ENCODE data around the gene DNAH14.

Gene DNAH14

GRCh38 chr1:225044258-225044657 is 114.8 kb downstream of the DNAH14 start:
- Histone ChIP-seq H3K27me3 (ENCODE audit: control insufficient read depth, insufficient read depth, low read length, poor library complexity, severe bottlenecking) (no peaks in the 10 kb centered on the region), H3K36me3 (ENCODE audit: control insufficient read depth, insufficient read depth, low read length) (no peaks in the 10 kb centered on the region), H3K9me3 (ENCODE audit: control insufficient read depth, low read length) (no peaks in the 10 kb centered on the region), H3K4me1 (ENCODE audit: control insufficient read depth, insufficient read depth, low read length) (no peaks in the 10 kb centered on the region), H3K4me3 (ENCODE audit: insufficient read depth, low read depth, low read length) (no peak overlapping the region), H3K27ac (ENCODE audit: insufficient read depth, low read depth, low read length, poor library complexity, severe bottlenecking) (no peak overlapping the region)

DNA sequence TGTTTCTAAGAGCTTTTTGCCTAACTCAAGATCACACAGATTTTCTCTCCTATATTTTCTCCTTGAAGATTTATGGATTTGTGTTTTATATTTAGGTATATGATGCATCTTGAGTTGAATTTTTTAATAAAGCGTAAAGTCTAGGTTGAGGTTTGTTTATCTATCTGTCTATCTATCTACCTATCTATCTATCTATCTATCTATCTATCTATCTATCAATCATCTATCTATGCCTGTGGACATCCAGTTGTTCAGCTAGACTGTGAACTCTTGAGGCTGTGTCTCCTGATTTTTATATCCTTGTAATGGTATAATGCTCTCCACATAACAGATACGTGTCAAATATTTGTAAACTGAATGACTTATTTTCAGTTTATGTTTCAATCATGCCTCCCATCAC is 120.1 kb downstream of the DNAH14 start:
- H3K27ac ChIP-seq (ENCODE audit: insufficient read depth, low read depth, low read length, poor library complexity, severe bottlenecking): no peak overlapping the region
- no peaks in the 10 kb centered on the region for H3K27me3 ChIP-seq (ENCODE audit: control insufficient read depth, insufficient read depth, low read length, poor library complexity, severe bottlenecking)
- H3K4me1 ChIP-seq (ENCODE audit: control insufficient read depth, insufficient read depth, low read length): no peaks in the 10 kb centered on the region
- WGBS, 2 experiments: 86% methylated on average over 1 of the region's 2 CpGs; no CpG with 5 or more reads in 1 of the 2 experiments
- H3K36me3 ChIP-seq (ENCODE audit: control insufficient read depth, insufficient read depth, low read length): no peaks in the 10 kb centered on the region
- no peaks in the 10 kb centered on the region for H3K9me3 ChIP-seq (ENCODE audit: control insufficient read depth, low read length)
- no peak overlapping the region for H3K4me3 ChIP-seq (ENCODE audit: insufficient read depth, low read depth, low read length)

GRCh38 chr1:225063722-225064121 is 134.2 kb downstream of the DNAH14 start:
- Histone ChIP-seq H3K4me3 (ENCODE audit: insufficient read depth, low read depth, low read length) (no peak overlapping the region), H3K9me3 (ENCODE audit: control insufficient read depth, low read length) (no peaks in the 10 kb centered on the region), H3K36me3 (ENCODE audit: control insufficient read depth, insufficient read depth, low read length) (no peaks in the 10 kb centered on the region), H3K4me1 (ENCODE audit: control insufficient read depth, insufficient read depth, low read length) (no peaks in the 10 kb centered on the region), H3K27ac (ENCODE audit: insufficient read depth, low read depth, low read length, poor library complexity, severe bottlenecking) (no peak overlapping the region), H3K27me3 (ENCODE audit: control insufficient read depth, insufficient read depth, low read length, poor library complexity, severe bottlenecking) (no peaks in the 10 kb centered on the region)
- 95 to 100% methylated on average over 1 to 2 of the region's 2 CpGs for WGBS, 2 experiments

DNA sequence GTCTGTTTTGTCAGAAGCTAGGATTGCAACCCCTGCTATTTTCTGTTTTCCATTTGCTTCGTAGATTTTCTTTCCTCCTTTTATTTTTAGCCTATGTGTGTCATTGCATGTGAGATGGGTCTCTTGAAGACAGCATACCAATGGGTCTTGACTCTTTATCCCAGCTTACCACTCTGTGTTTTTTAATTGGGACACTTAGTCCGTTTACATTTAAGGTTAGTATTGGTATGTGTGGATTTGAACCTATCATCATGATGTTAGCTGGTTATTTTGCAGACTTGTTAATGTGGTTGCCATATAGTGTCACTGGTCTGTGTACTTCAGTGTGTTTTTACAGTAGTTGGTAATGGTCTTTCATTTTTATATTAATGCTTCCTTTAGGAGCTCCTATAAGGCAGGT is 141.5 kb downstream of the DNAH14 start:
- no peaks in the 10 kb centered on the region for H3K27me3 ChIP-seq (ENCODE audit: control insufficient read depth, insufficient read depth, low read length, poor library complexity, severe bottlenecking)
- H3K4me1 ChIP-seq (ENCODE audit: control insufficient read depth, insufficient read depth, low read length): no peaks in the 10 kb centered on the region
- WGBS, 2 experiments: 0 to 50% methylated on average over 1 to 2 of the region's 2 CpGs
- H3K4me3 ChIP-seq (ENCODE audit: insufficient read depth, low read depth, low read length): no peak overlapping the region
- H3K27ac ChIP-seq (ENCODE audit: insufficient read depth, low read depth, low read length, poor library complexity, severe bottlenecking): no peak overlapping the region
- H3K36me3 ChIP-seq (ENCODE audit: control insufficient read depth, insufficient read depth, low read length): no peaks in the 10 kb centered on the region
- H3K9me3 ChIP-seq (ENCODE audit: control insufficient read depth, low read length): no peaks in the 10 kb centered on the region

- Histone ChIP-seq H3K27me3 (ENCODE audit: control insufficient read depth, insufficient read depth, low read length, poor library complexity, severe bottlenecking) (no peaks in the 10 kb centered on the region), H3K36me3 (ENCODE audit: control insufficient read depth, insufficient read depth, low read length) (no peaks in the 10 kb centered on the region), H3K4me3 (ENCODE audit: insufficient read depth, low read depth, low read length) (no peak overlapping the region), H3K4me1 (ENCODE audit: control insufficient read depth, insufficient read depth, low read length) (no peaks in the 10 kb centered on the region), H3K27ac (ENCODE audit: insufficient read depth, low read depth, low read length, poor library complexity, severe bottlenecking) (no peak overlapping the region), H3K9me3 (ENCODE audit: control insufficient read depth, low read length) (no peaks in the 10 kb centered on the region)
- 95 to 98% methylated on average over 2 of the region's 3 CpGs for WGBS, 2 experiments
Observed at GRCh38 chr1:225097175-225097574, 167.7 kb downstream of the DNAH14 start.

GRCh38 chr1:225111000-225111399 is 181.5 kb downstream of the DNAH14 start:
- Histone ChIP-seq H3K27me3 (ENCODE audit: control insufficient read depth, insufficient read depth, low read length, poor library complexity, severe bottlenecking) (no peaks in the 10 kb centered on the region), H3K36me3 (ENCODE audit: control insufficient read depth, insufficient read depth, low read length) (no peaks in the 10 kb centered on the region), H3K27ac (ENCODE audit: insufficient read depth, low read depth, low read length, poor library complexity, severe bottlenecking) (no peak overlapping the region), H3K4me3 (ENCODE audit: insufficient read depth, low read depth, low read length) (no peak overlapping the region), H3K9me3 (ENCODE audit: control insufficient read depth, low read length) (no peaks in the 10 kb centered on the region), H3K4me1 (ENCODE audit: control insufficient read depth, insufficient read depth, low read length) (no peaks in the 10 kb centered on the region)

DNA sequence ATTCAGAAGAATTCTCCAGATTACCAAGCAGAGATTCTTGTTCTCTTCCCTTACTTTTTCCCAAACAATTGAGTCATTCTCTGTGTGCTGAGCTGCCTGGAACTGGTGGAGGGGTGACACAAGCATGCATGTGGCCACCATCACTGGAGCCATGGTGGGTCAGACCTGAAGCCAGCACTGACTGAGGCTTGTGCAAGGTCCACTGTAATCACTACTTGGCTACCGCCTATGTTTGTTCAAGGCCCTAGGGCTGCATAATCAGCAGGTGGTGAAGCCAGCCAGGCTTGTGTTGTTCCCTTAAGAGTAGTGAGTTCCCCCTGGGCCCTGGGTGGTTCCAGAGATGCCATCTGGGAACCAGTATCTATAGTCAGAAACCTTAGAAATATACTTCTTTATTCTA is 183.8 kb downstream of the DNAH14 start:
- Histone ChIP-seq H3K27ac (ENCODE audit: insufficient read depth, low read depth, low read length, poor library complexity, severe bottlenecking) (no peak overlapping the region), H3K9me3 (ENCODE audit: control insufficient read depth, low read length) (no peaks in the 10 kb centered on the region), H3K4me3 (ENCODE audit: insufficient read depth, low read depth, low read length) (no peak overlapping the region), H3K36me3 (ENCODE audit: control insufficient read depth, insufficient read depth, low read length) (no peaks in the 10 kb centered on the region), H3K27me3 (ENCODE audit: control insufficient read depth, insufficient read depth, low read length, poor library complexity, severe bottlenecking) (no peaks in the 10 kb centered on the region), H3K4me1 (ENCODE audit: control insufficient read depth, insufficient read depth, low read length) (no peaks in the 10 kb centered on the region)
- 92 to 94% methylated on average over 1 of the region's 1 CpG for WGBS, 2 experiments

- H3K4me3 ChIP-seq (ENCODE audit: insufficient read depth, low read depth, low read length): no peak overlapping the region
- no peaks in the 10 kb centered on the region for H3K36me3 ChIP-seq (ENCODE audit: control insufficient read depth, insufficient read depth, low read length)
- no peaks in the 10 kb centered on the region for H3K9me3 ChIP-seq (ENCODE audit: control insufficient read depth, low read length)
- H3K27ac ChIP-seq (ENCODE audit: insufficient read depth, low read depth, low read length, poor library complexity, severe bottlenecking): no peak overlapping the region
- H3K4me1 ChIP-seq (ENCODE audit: control insufficient read depth, insufficient read depth, low read length): no peaks in the 10 kb centered on the region
- H3K27me3 ChIP-seq (ENCODE audit: control insufficient read depth, insufficient read depth, low read length, poor library complexity, severe bottlenecking): no peaks in the 10 kb centered on the region
- WGBS, 2 experiments: 86 to 100% methylated on average over 1 of the region's 1 CpG
Observed at GRCh38 chr1:225114354-225114990, 185.0 kb downstream of the DNAH14 start.

- Histone ChIP-seq H3K9me3 (ENCODE audit: control insufficient read depth, low read length) (no peaks in the 10 kb centered on the region), H3K36me3 (ENCODE audit: control insufficient read depth, insufficient read depth, low read length) (no peaks in the 10 kb centered on the region), H3K4me1 (ENCODE audit: control insufficient read depth, insufficient read depth, low read length) (no peaks in the 10 kb centered on the region), H3K27ac (ENCODE audit: insufficient read depth, low read depth, low read length, poor library complexity, severe bottlenecking) (no peak overlapping the region), H3K27me3 (ENCODE audit: control insufficient read depth, insufficient read depth, low read length, poor library complexity, severe bottlenecking) (no peaks in the 10 kb centered on the region), H3K4me3 (ENCODE audit: insufficient read depth, low read depth, low read length) (no peak overlapping the region)
- 77 to 80% methylated on average over 3 of the region's 3 CpGs for WGBS, 2 experiments
Observed at GRCh38 chr1:225119307-225119706, 189.8 kb downstream of the DNAH14 start.

DNA sequence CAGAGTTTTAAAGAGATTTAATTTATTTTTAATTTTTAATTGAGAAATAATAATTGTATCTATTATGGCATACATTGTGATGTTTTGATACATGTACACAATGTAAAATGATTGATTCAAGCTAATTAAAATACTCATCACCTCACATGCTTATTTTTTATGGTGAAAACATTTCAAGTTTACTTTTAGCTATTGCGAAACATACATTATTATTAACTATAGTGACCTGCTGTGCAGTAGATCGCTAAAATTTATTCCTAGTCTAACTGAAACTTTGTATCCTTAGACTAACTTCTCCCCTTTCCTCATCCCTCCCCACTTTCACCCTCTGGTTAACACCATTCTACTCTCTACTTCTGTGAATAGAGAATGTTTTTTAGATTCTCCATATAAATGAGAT is 191.6 kb downstream of the DNAH14 start:
- WGBS, 2 experiments: 100% methylated on average over 2 of the region's 2 CpGs
- H3K36me3 ChIP-seq (ENCODE audit: control insufficient read depth, insufficient read depth, low read length): no peaks in the 10 kb centered on the region
- no peaks in the 10 kb centered on the region for H3K9me3 ChIP-seq (ENCODE audit: control insufficient read depth, low read length)
- H3K4me3 ChIP-seq (ENCODE audit: insufficient read depth, low read depth, low read length): no peak overlapping the region
- H3K4me1 ChIP-seq (ENCODE audit: control insufficient read depth, insufficient read depth, low read length): no peaks in the 10 kb centered on the region
- H3K27ac ChIP-seq (ENCODE audit: insufficient read depth, low read depth, low read length, poor library complexity, severe bottlenecking): no peak overlapping the region
- no peaks in the 10 kb centered on the region for H3K27me3 ChIP-seq (ENCODE audit: control insufficient read depth, insufficient read depth, low read length, poor library complexity, severe bottlenecking)

DNA sequence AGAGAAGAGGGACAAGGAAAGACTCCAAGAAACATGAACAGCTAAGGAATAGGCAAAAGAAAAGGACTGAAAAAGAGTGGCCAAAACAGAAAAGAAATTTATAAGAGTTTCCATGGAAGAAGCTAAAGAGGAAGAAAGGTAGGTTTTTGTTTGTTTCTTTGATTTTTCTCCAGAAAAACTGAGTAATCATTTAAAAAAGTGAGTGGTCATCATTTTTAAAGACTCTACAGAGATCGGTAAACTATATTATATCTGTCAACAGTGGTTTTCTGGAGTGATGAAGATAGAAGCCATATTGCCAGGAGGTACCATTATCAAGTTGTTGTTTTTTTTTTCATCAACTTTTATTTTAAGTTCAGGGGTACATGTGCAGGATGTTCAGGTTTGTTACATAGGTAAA is 202.4 kb downstream of the DNAH14 start:
- Histone ChIP-seq H3K27ac (ENCODE audit: insufficient read depth, low read depth, low read length, poor library complexity, severe bottlenecking) (no peak overlapping the region), H3K4me3 (ENCODE audit: insufficient read depth, low read depth, low read length) (no peak overlapping the region), H3K9me3 (ENCODE audit: control insufficient read depth, low read length) (no peaks in the 10 kb centered on the region), H3K4me1 (ENCODE audit: control insufficient read depth, insufficient read depth, low read length) (no peaks in the 10 kb centered on the region), H3K27me3 (ENCODE audit: control insufficient read depth, insufficient read depth, low read length, poor library complexity, severe bottlenecking) (no peaks in the 10 kb centered on the region), H3K36me3 (ENCODE audit: control insufficient read depth, insufficient read depth, low read length) (no peaks in the 10 kb centered on the region)
- WGBS, 2 experiments: 100% methylated on average over 1 of the region's 1 CpG
